Activated naive CD4-positive, alpha-beta T cell treated with anti-CD3 and anti-CD28 coated beads for 36 hours (primary cell): ENCODE results near the gene ZNF766. TPM values are rescaled to one million over a fixed set of nuclear protein-coding genes. Genes with fewer than 3 reads are reported as not detected.

ENCODE experiments used
- CTCF ChIA-PET: fragments of 350-600 bp; sonication (Branson Sonifier 250); formaldehyde crosslinking; loops from one replicate; lab custom pipeline; 2021; ENCODE audit warnings: antibody characterized with exemption; lab: Charles Lee
- DNase-seq: peaks from one replicate; pipeline ENCODE4 v3.0.0-alpha.2; 2020
- H3K27ac Mint-ChIP-seq: one replicate; pipeline ENCODE4 v1.8.0; 2021; ENCODE audit warnings: mild to moderate bottlenecking, mixed read lengths
- H3K27me3 Mint-ChIP-seq: one replicate; pipeline ENCODE4 v1.8.0; 2021; ENCODE audit warnings: low read depth, mixed read lengths
- H3K36me3 Mint-ChIP-seq: one replicate; pipeline ENCODE4 v1.8.0; 2021; ENCODE audit warnings: low read depth, mixed read lengths
- H3K4me1 Mint-ChIP-seq: one replicate; pipeline ENCODE4 v1.8.0; 2021; ENCODE audit warnings: low read depth, mixed read lengths
- H3K4me3 Mint-ChIP-seq: one replicate; pipeline ENCODE4 v1.8.0; 2021; ENCODE audit warnings: mild to moderate bottlenecking, moderate library complexity, mixed read lengths
- H3K9me3 Mint-ChIP-seq: one replicate; pipeline ENCODE4 v1.8.0; 2021; ENCODE audit warnings: mixed read lengths
- intact Hi-C: fragments of 100-400 bp; cut with micrococcal nuclease; formaldehyde crosslinking; loops from one replicate; pipeline ENCODE4 v1.15.1; 2023
- total RNA-seq, 2 experiments: library from RNA; stranded (reverse); gene quantifications; one replicate each; pipeline ENCODE4 v1.2.3, GENCODE V29; 2021

ZNF766 gene
- total RNA-seq = 10 to 100 TPM; 22.3 to 23.6 TPM

DNA sequence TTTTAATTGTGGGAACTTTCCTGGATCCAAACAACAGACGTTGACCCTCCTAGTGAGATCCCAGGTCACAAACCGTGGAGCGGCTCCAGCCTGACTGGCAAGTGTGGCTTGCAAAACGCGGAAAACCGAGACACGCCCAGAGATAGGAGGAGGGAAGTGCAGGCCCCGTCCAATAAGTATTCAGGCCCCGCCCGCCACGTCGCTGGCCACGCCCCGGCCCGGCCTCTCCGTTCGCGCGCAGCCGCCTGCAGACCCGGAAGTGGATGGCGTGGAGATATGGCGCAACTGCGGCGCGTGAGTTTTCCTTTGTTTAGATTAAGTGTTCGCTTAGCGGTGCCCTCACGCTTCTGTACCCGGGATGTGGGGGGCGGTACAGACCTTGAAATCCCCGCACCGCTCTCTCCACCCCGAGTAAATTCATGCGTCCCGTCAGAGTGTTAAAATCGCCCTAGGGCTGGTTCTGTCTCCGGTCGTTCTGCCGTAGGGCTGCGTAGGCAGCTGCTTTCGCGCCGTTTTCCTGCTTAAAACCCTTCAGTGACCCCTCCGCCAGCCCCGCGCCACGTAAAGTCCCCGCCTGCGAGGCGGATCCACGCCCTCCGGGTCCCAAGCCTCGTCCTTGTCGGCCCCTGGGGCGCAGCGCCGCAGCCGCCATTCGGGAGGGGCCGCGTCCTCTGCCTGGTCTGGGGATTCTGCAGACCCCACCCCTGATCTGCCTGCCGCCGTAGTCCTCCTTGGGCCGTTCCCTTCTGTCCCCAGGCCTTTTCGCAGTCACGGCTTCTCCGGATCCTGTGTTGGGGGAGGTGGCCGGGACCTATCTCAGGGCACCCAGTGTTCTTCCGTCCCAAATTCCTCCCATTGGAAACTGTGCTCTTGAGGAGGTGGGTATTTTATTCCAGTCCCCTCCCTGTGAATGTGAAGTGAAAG is at the start of gene ZNF766:
Gene ZNF766 (plus strand): TSS at position 250 of the 924 bp plus-strand sequence. CDS start 27 bp downstream, at position 277.
- Mint-ChIP-seq H3K9me3 (peaks cover 27% of the 10 kb centered on the region), H3K27ac (peak within 1 kb of the TSS; percentile 91), H3K4me3 (peak within 1 kb of the TSS; percentile 96), H3K36me3 (peaks cover 42% of the 10 kb centered on the region), H3K27me3 (no peaks in the 10 kb centered on the region), H3K4me1 (peaks cover 27% of the 10 kb centered on the region)
- intact Hi-C loops = loop anchor here (1.0 to 5.0 kb wide), 5 partner anchors 27 to 258 kb away; partner anchors contain the start of genes ZNF480, ZNF610, ZNF616 and ZNF808
- CTCF ChIA-PET = no interaction called here
- peak; percentile 98 for DNase-seq

DNA sequence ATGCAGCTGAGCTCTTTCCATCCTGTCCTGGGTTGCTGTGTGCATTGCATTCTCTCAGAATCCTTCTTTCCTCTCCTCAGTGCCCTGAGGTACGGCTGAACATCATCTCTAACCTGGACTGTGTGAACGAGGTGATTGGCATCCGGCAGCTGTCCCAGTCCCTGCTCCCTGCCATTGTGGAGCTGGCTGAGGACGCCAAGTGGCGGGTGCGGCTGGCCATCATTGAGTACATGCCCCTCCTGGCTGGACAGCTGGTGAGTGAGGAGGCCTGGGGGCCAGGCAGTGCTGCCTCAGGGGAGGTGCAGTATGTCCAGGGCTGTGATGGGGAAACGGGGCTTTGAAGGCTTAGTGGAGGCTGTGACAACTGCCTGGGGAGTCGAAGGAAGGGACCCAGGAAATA is 49.8 kb upstream of the ZNF766 start:
- no peaks in the 10 kb centered on the region for H3K4me1 Mint-ChIP-seq
- no peak overlapping the region for H3K27ac Mint-ChIP-seq
- no peak overlapping the region for H3K4me3 Mint-ChIP-seq
- no peaks in the 10 kb centered on the region for H3K27me3 Mint-ChIP-seq
- no peak for DNase-seq
- CTCF ChIA-PET = no interaction called here
- H3K36me3 Mint-ChIP-seq = peaks cover 53% of the 10 kb centered on the region
- no peaks in the 10 kb centered on the region for H3K9me3 Mint-ChIP-seq
- intact Hi-C loops = no loop called here

DNA sequence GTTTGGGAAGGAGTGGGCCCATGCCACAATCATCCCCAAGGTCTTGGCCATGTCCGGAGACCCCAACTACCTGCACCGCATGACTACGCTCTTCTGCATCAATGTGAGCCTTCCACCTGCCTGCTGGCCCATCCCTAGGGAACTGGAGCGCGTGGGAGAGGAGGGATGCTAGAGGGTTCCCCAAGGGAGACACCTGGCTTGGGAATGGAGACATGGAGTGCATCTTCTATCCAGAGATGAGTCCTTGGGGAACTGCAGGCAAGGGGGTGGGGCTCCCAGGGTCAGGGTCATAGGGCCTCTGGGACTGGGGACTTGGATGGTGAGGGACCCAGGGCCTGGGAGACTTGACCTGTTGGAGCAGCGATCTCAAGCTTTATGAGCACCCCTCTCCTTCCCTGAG is 48.4 kb upstream of the ZNF766 start:
- Mint-ChIP-seq H3K27ac (no peak overlapping the region), H3K36me3 (peaks cover 58% of the 10 kb centered on the region)

DNA sequence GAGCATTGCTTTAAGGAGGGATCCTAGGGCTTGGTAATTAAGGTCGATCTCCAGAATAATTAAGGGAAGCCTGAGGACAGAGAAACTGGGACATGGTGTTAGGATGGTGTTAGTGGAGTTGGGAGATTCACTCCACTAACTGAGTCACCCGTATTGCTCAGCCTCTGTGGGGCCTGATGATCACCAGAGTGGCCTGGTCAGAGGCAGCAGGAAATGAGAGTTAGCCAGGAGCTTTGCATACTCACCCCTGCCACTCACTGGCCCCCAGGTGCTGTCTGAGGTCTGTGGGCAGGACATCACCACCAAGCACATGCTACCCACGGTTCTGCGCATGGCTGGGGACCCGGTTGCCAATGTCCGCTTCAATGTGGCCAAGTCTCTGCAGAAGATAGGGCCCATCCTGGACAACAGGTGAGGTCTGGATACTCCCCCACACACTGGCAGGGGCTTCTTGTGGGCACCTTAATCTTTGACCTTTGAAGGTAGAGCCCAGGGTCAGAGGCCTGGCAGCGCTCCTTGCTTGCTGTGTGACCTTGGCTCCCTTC is 47.5 kb upstream of the ZNF766 start:
- Mint-ChIP-seq H3K27me3 (no peaks in the 10 kb centered on the region), H3K4me3 (no peak overlapping the region), H3K36me3 (peaks cover 63% of the 10 kb centered on the region), H3K4me1 (peaks cover 15% of the 10 kb centered on the region), H3K9me3 (no peaks in the 10 kb centered on the region), H3K27ac (no peak overlapping the region)
- DNase-seq = no peak
- CTCF ChIA-PET = no interaction called here
- intact Hi-C loops = no loop called here

More for the DNA sequence above, 48.4 kb upstream of the ZNF766 start:
- H3K9me3 Mint-ChIP-seq = no peaks in the 10 kb centered on the region
- no peaks in the 10 kb centered on the region for H3K27me3 Mint-ChIP-seq
- no peak overlapping the region for H3K4me3 Mint-ChIP-seq
- intact Hi-C loops = no loop called here
- CTCF ChIA-PET = no interaction called here
- H3K4me1 Mint-ChIP-seq = peaks cover 6% of the 10 kb centered on the region
- no peak for DNase-seq

DNA sequence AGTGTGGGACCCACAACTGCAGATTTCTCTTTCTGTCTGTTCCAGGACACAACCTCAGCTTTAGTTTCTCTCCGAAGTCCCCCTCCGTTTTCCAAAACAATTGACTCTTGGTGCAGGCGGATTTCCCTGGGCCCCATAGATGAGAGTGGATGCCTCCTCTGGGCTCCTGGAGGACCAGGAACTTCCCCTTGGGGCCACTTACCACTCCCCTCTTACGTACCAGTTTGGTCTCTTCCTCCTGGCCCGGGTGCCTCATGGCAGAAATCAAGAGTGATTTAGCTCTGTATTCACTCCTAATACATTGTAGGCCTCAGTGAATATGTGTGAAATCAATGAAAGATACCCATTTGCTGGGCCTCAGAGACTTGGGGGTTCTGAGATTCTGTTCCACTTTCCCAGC is 45.2 kb upstream of the ZNF766 start:
- intact Hi-C loops = no loop called here
- CTCF ChIA-PET = no interaction called here
- Mint-ChIP-seq H3K36me3 (peaks cover 64% of the 10 kb centered on the region), H3K27ac (peak overlapping the region; percentile 42), H3K4me1 (peaks cover 21% of the 10 kb centered on the region), H3K4me3 (no peak overlapping the region), H3K9me3 (no peaks in the 10 kb centered on the region), H3K27me3 (no peaks in the 10 kb centered on the region)
- no peak for DNase-seq

GRCh38 chr19:52226652-52227051 is 42.7 kb upstream of the ZNF766 start:
- Mint-ChIP-seq H3K36me3 (peaks cover 51% of the 10 kb centered on the region), H3K4me3 (no peak overlapping the region), H3K27ac (peak overlapping the region; percentile 85), H3K4me1 (peaks cover 32% of the 10 kb centered on the region), H3K9me3 (no peaks in the 10 kb centered on the region), H3K27me3 (no peaks in the 10 kb centered on the region)
- CTCF ChIA-PET = interaction anchor here (1.9 kb wide), 1 partner anchor 11 kb away, joined by 11 read pairs; no protein-coding TSS in a partner anchor
- intact Hi-C loops = loop anchor here (2.0 to 5.0 kb wide), 2 partner anchors 56 to 129 kb away; partner anchors contain the start of genes ZNF836 and ZNF841
- DNase-seq = peak; percentile 57

DNA sequence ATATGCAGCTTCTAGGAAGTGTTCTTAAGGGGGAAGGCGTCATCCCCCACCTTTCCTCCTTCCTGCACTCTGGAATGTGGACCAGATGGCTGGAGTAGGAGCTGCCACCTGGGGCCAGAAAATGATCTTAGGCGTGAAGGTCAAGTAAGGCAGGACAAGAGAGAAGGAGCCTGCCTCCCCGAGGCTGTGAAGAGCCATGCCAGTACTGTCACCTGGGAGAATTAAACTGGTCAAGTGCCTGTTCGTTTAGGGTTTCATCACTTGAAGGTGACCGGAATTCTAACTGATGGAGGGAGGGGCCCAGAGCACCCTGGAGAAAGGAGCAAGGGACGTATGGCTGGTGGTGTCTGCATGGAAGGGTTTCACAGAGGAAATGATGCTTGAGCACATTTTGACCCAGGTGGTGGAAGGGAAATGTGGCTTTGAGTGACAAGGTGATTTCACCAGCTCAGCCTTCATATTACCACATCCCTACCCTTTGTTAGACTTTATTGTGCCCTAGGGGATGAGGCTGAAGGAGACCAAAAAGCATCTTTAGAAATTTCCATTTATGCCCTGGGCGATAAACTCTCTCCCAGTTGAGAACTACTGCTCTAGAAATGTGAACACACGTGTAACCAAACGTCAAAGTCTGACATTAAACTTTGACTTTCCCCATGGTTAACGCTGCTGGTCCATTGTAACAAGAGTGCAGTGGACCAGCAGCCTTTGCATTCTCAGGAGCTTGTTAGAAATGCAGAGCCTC is 42.0 kb upstream of the ZNF766 start:
- H3K36me3 Mint-ChIP-seq = peaks cover 54% of the 10 kb centered on the region
- H3K4me3 Mint-ChIP-seq = no peak overlapping the region
- DNase-seq = no peak
- intact Hi-C loops = loop anchor here (2.0 to 5.0 kb wide), 2 partner anchors 57 to 130 kb away; partner anchors contain the start of genes ZNF836 and ZNF841
- CTCF ChIA-PET = interaction anchor here (1.7 to 1.9 kb wide), 2 partner anchors 10 kb away, joined by 7 to 11 read pairs; no protein-coding TSS in a partner anchor
- peaks cover 32% of the 10 kb centered on the region for H3K4me1 Mint-ChIP-seq
- peak overlapping the region; percentile 85 for H3K27ac Mint-ChIP-seq
- H3K9me3 Mint-ChIP-seq = no peaks in the 10 kb centered on the region
- H3K27me3 Mint-ChIP-seq = no peaks in the 10 kb centered on the region

DNA sequence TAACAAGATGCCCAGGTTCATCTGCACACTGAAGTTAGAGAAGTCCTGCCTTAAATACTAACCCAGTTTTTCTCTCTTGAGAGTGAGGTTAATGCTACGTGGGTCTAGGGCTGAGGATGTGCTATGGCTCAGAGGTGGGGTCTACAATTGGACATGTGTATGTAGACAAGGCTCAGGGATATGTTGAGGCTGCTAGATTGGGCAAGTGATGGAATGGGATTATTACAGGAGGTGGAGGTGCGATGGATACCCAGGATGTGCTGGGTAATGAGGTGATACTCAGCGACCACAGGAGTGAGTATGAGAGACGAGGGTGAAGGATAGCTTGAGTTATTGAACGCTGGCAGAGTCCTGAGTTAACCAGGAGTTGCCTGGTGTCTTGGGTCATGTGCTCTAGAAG is 41.4 kb upstream of the ZNF766 start:
- H3K27ac Mint-ChIP-seq = peak overlapping the region; percentile 20

GRCh38 chr19:52229524-52229923 is 39.9 kb upstream of the ZNF766 start:
- DNase-seq = no peak
- intact Hi-C loops = loop anchor here (5.0 kb wide), 1 partner anchor 132 kb away; the partner anchor contains the start of gene ZNF841
- Mint-ChIP-seq H3K27me3 (no peaks in the 10 kb centered on the region), H3K9me3 (no peaks in the 10 kb centered on the region), H3K27ac (no peak overlapping the region), H3K4me1 (peaks cover 32% of the 10 kb centered on the region), H3K36me3 (peaks cover 36% of the 10 kb centered on the region), H3K4me3 (no peak overlapping the region)
- CTCF ChIA-PET = interaction anchor here (0.6 kb wide), 2 partner anchors 18 to 415 kb away, joined by 4 to 5 read pairs; no protein-coding TSS in a partner anchor

More for the DNA sequence above, 41.4 kb upstream of the ZNF766 start:
- no peak for DNase-seq
- Mint-ChIP-seq H3K4me3 (no peak overlapping the region), H3K4me1 (peaks cover 32% of the 10 kb centered on the region), H3K27me3 (no peaks in the 10 kb centered on the region), H3K36me3 (peaks cover 50% of the 10 kb centered on the region), H3K9me3 (no peaks in the 10 kb centered on the region)
- CTCF ChIA-PET = interaction anchor here (1.7 kb wide), 1 partner anchor 9 kb away, joined by 7 read pairs; no protein-coding TSS in a partner anchor
- intact Hi-C loops = loop anchor here (2.0 to 5.0 kb wide), 2 partner anchors 57 to 131 kb away; partner anchors contain the start of genes ZNF836 and ZNF841

DNA sequence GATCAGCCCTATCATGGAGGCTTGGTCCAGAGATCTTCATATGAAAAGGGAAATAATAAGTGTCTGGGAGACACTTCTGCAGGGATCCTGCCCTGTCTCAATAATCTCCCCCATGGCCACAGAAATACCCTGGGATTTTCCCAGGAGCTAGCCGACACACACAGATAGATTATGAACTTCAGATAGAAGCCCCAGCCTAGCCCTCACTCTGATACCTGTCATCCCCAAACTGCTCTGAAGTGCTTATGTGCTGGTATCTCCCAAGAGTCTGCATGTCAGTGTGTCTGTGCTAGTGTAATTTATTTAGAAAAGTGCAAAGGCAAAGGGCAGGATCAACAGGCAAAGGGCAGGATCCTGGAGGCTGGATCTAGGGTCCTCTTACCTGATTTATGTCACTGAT is 38.7 kb upstream of the ZNF766 start:
- peaks cover 29% of the 10 kb centered on the region for H3K4me1 Mint-ChIP-seq
- intact Hi-C loops = loop anchor here (10.0 kb wide), 2 partner anchors 306 to 446 kb away; partner anchors contain the start of gene ZNF613
- no peaks in the 10 kb centered on the region for H3K9me3 Mint-ChIP-seq
- H3K27ac Mint-ChIP-seq = peak overlapping the region; percentile 59
- H3K27me3 Mint-ChIP-seq = no peaks in the 10 kb centered on the region
- no peak overlapping the region for H3K4me3 Mint-ChIP-seq
- peaks cover 29% of the 10 kb centered on the region for H3K36me3 Mint-ChIP-seq
- DNase-seq = no peak
- CTCF ChIA-PET = no interaction called here

DNA sequence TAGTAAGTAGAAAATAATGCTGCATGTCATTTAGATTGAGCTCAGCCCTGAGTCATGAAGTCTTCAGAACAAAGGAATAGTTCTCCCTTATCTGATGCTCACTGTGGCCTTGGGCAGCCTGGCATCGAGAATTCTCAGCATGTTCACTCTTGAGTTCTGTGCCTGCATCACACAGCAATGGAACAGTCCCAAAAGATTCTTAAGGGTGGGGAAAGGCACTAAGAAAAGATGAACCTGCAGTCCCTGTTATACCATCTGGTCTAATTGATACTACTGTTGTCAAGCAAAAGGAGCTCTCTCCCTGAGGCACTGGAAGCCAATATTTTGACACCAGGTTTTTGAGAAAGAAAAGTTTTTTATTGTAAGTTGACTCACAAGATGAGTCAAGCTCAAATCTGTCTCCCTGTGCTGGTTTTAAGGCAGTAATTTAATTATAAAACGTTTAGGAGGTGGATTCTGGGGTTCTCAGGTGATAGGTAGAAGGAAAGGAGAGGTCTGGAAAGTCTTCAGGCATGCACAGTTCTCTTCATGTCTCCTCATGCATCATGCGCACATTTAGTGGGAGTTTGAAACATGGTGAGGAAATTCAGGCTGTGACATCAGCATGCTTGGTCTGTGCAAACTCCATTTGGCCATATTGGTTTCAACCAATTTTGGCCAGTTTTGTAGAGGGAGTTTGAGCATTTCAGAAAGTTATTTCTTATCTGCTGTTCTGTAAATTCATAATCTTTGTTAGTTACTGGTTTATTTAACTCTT is 38.1 kb upstream of the ZNF766 start:
- intact Hi-C loops = loop anchor here (10.0 kb wide), 2 partner anchors 307 to 447 kb away; partner anchors contain the start of gene ZNF613
- H3K9me3 Mint-ChIP-seq = no peaks in the 10 kb centered on the region
- H3K27me3 Mint-ChIP-seq = no peaks in the 10 kb centered on the region
- H3K36me3 Mint-ChIP-seq = peaks cover 24% of the 10 kb centered on the region
- no peak overlapping the region for H3K4me3 Mint-ChIP-seq
- H3K27ac Mint-ChIP-seq = peak overlapping the region; percentile 59
- CTCF ChIA-PET = no interaction called here
- no peak for DNase-seq
- peaks cover 23% of the 10 kb centered on the region for H3K4me1 Mint-ChIP-seq
